Coronary artery (tissue), 2 donors: ENCODE results near the gene SLC20A1.

Source experiments
- DNase-seq: peaks from one replicate; pipeline ENCODE4 v3.0.0-alpha.2; 2017; ENCODE audit warnings: low spot score
- H3K27ac ChIP-seq, 2 donors: fragments of 200-600 bp; sonication (generic); one replicate each; pipeline ENCODE4 v1.5.1; 2016 to 2019
- H3K4me3 ChIP-seq: fragments of 200-600 bp; sonication (generic); 2 replicates; pipeline ENCODE4 v1.5.1; 2016; ENCODE audit warnings: mild to moderate bottlenecking, moderate library complexity
- TF ChIP-seq, protein P1 (sequence below): fragments of 200-600 bp; sonication (generic); IDR thresholded peaks from one replicate; pipeline ENCODE4 v1.5.1; 2019; ENCODE audit warnings: antibody characterized with exemption

The SLC20A1 gene

DNA sequence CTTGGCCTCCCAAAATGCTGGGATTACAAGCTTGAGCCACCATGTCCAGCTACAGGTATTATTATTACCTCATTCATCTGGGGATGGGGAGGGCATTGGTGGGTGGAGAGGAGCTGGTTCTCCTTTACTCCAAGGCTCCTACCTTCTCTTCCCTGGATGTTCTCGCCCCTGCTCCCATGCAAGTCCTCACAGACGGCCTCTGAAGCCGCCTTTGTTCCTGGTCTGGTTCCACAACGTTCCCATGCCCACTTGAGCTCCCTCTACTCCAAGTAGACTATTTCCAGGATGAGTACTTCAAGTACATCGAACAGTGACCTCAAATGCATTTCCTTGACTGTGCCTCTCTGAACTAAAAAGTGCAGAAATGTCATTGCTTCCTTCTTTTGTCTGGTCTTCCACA is 3.2 kb upstream of the SLC20A1 start:
- no peak overlapping the region for H3K4me3 ChIP-seq
- H3K27ac ChIP-seq: no peak overlapping the region
- no peak for DNase-seq
- TF ChIP-seq, protein P1, sequence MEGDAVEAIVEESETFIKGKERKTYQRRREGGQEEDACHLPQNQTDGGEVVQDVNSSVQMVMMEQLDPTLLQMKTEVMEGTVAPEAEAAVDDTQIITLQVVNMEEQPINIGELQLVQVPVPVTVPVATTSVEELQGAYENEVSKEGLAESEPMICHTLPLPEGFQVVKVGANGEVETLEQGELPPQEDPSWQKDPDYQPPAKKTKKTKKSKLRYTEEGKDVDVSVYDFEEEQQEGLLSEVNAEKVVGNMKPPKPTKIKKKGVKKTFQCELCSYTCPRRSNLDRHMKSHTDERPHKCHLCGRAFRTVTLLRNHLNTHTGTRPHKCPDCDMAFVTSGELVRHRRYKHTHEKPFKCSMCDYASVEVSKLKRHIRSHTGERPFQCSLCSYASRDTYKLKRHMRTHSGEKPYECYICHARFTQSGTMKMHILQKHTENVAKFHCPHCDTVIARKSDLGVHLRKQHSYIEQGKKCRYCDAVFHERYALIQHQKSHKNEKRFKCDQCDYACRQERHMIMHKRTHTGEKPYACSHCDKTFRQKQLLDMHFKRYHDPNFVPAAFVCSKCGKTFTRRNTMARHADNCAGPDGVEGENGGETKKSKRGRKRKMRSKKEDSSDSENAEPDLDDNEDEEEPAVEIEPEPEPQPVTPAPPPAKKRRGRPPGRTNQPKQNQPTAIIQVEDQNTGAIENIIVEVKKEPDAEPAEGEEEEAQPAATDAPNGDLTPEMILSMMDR: no peak

GRCh38 chr2:112642966-112643365 is 2.8 kb upstream of the SLC20A1 start:
- Histone ChIP-seq H3K4me3 (no peak overlapping the region), H3K27ac (no peak overlapping the region)
- DNase-seq: no peak
- TF ChIP-seq, protein P1: no peak

GRCh38 chr2:112643488-112643887 is 2.3 kb upstream of the SLC20A1 start:
- peak overlapping the region in 1 of 2 donors; percentile 98 for H3K27ac ChIP-seq
- DNase-seq: no peak
- TF ChIP-seq, protein P1: no peak
- H3K4me3 ChIP-seq: no peak overlapping the region

- peak overlapping the region; percentile 97 to 98 for H3K27ac ChIP-seq
- DNase-seq: no peak
- TF ChIP-seq, protein P1: no peak
- H3K4me3 ChIP-seq: peak overlapping the region; percentile 97
Measured at GRCh38 chr2:112644155-112644932, 1.4 kb upstream of the SLC20A1 start.

GRCh38 chr2:112644933-112645309 is 818 bp upstream of the SLC20A1 start:
- TF ChIP-seq, protein P1: no peak
- Histone ChIP-seq H3K4me3 (peak overlapping the region; percentile 97), H3K27ac (peak overlapping the region; percentile 97 to 98)
- DNase-seq: no peak

GRCh38 chr2:112646102-112646719 is 472 bp downstream of the SLC20A1 start:
- peak; percentile 80 for DNase-seq
- Histone ChIP-seq H3K27ac (peak overlapping the region; percentile 97 to 98), H3K4me3 (peak overlapping the region; percentile 97)
- TF ChIP-seq, protein P1: no peak
